Measurements from ENCODE around the gene CLSTN2. TPM values are rescaled to one million over a fixed set of nuclear protein-coding genes. Genes with fewer than 3 reads are reported as not detected.

The CLSTN2 gene
- polyA plus RNA-seq, 3 donors, result not detected

DNA sequence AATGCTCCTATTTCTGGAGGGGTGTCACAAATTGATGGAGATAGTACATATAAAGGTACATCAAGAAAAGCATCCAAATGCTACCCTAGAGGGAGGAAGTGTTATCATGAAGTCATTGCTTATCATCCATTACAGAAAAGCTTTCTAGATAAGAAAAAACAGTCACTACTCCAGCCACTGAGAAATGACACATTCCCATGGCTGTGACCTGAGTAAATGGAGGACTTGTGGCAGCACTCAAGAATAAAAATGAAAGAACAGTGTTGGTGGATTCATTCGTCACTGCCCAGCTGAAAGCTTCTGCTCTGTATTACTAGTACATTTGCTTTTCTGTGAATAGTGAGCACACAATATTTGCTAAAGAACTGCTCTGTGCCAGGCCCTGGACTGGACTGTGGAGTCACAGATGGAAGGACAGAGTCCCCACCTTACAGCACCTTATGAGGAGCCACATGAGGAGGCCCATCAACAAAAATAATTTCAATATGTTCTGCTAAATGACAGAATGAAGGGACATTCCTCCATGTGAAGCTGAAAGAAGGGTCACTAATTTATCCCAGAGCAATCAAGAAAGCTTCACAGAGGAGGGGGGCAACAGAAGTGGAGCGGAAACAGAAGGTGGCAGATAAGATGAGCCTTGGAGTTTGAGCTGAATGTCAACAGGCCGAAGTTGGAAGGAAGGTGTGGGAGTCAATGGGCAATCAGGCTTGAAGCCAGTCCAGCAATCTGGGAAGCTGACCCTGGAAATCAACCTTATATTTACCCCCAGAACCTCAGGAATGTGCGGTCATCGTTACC lies 399.3 kb downstream of the CLSTN2 start:
- no peak overlapping the region for H3K27ac ChIP-seq (ENCODE audit: low read depth in 1 of 2, low read length in 2 of 2)
- H3K36me3 ChIP-seq (replicated peaks in 1 of 2; ENCODE audit: control insufficient read depth in 1 of 2, insufficient read depth in 2 of 2, low read length in 2 of 2), result no peaks in the 10 kb centered on the region
- H3K9ac ChIP-seq (ENCODE audit: insufficient read depth, low read length, poor library complexity, severe bottlenecking), result no peak overlapping the region
- intact Hi-C loops (cut with micrococcal nuclease), result no loop called here
- no CpG with 5 or more reads among the region's 5 CpGs for WGBS (ENCODE audit: insufficient coverage)
- H3K27me3 ChIP-seq (ENCODE audit: control insufficient read depth in 2 of 2, insufficient read depth in 2 of 2, low read length in 2 of 2), result no peaks in the 10 kb centered on the region
- no peaks in the 10 kb centered on the region for H4K20me1 ChIP-seq (ENCODE audit: insufficient read depth, low read length)
- Mint-ChIP-seq H3K36me3 (no peaks in the 10 kb centered on the region), H3K9me3 (peaks cover 0 to 4% (median 0%) of the 10 kb centered on the region in 7 donors), H3K4me1 (no peaks in the 10 kb centered on the region), H3K4me3 (no peak overlapping the region), H3K27ac (no peak overlapping the region), H3K27me3 (ENCODE audit: low read depth in 3 of 3) (no peaks in the 10 kb centered on the region)
- no peaks in the 10 kb centered on the region for H3K79me2 ChIP-seq (ENCODE audit: insufficient read depth, low read length)
- H3K9me3 ChIP-seq (replicated peaks in 1 of 2; ENCODE audit: control insufficient read depth in 1 of 2, insufficient read depth in 1 of 2, low read length in 2 of 2), result no peaks in the 10 kb centered on the region
- no peak overlapping the region for H3K4me3 ChIP-seq (replicated peaks in 1 of 3; ENCODE audit: low read depth in 2 of 3, low read length in 3 of 3)
- H2AFZ ChIP-seq (ENCODE audit: insufficient read depth, low read depth, low read length, poor library complexity, severe bottlenecking), result no peak overlapping the region
- H3K4me2 ChIP-seq (replicated peaks; ENCODE audit: extremely low read depth, low read length, poor library complexity, severe bottlenecking), result no peak overlapping the region
- DNase-seq, result no peak
- TF ChIP-seq, protein P1, sequence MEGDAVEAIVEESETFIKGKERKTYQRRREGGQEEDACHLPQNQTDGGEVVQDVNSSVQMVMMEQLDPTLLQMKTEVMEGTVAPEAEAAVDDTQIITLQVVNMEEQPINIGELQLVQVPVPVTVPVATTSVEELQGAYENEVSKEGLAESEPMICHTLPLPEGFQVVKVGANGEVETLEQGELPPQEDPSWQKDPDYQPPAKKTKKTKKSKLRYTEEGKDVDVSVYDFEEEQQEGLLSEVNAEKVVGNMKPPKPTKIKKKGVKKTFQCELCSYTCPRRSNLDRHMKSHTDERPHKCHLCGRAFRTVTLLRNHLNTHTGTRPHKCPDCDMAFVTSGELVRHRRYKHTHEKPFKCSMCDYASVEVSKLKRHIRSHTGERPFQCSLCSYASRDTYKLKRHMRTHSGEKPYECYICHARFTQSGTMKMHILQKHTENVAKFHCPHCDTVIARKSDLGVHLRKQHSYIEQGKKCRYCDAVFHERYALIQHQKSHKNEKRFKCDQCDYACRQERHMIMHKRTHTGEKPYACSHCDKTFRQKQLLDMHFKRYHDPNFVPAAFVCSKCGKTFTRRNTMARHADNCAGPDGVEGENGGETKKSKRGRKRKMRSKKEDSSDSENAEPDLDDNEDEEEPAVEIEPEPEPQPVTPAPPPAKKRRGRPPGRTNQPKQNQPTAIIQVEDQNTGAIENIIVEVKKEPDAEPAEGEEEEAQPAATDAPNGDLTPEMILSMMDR (IDR thresholded peaks at IDR 0.05), result no peak
- H3K4me1 ChIP-seq (ENCODE audit: control insufficient read depth in 1 of 2, insufficient read depth in 2 of 2, low read length in 2 of 2), result no peaks in the 10 kb centered on the region

- Mint-ChIP-seq H3K4me1 (no peaks in the 10 kb centered on the region), H3K4me3 (no peak overlapping the region), H3K9me3 (peaks cover 0 to 7% (median 3%) of the 10 kb centered on the region in 7 donors), H3K36me3 (no peaks in the 10 kb centered on the region), H3K27me3 (ENCODE audit: low read depth in 3 of 3) (no peaks in the 10 kb centered on the region), H3K27ac (no peak overlapping the region)
- H3K4me1 ChIP-seq (ENCODE audit: control insufficient read depth in 1 of 2, insufficient read depth in 2 of 2, low read length in 2 of 2), result no peaks in the 10 kb centered on the region
- TF ChIP-seq, protein P1 (IDR thresholded peaks at IDR 0.05), result no peak
- H3K36me3 ChIP-seq (replicated peaks in 1 of 2; ENCODE audit: control insufficient read depth in 1 of 2, insufficient read depth in 2 of 2, low read length in 2 of 2), result no peaks in the 10 kb centered on the region
- H3K4me3 ChIP-seq (replicated peaks in 1 of 3; ENCODE audit: low read depth in 2 of 3, low read length in 3 of 3), result no peak overlapping the region
- H3K27me3 ChIP-seq (ENCODE audit: control insufficient read depth in 2 of 2, insufficient read depth in 2 of 2, low read length in 2 of 2), result no peaks in the 10 kb centered on the region
- H3K9ac ChIP-seq (ENCODE audit: insufficient read depth, low read length, poor library complexity, severe bottlenecking), result no peak overlapping the region
- H3K9me3 ChIP-seq (replicated peaks in 1 of 2; ENCODE audit: control insufficient read depth in 1 of 2, insufficient read depth in 1 of 2, low read length in 2 of 2), result no peaks in the 10 kb centered on the region
- no peaks in the 10 kb centered on the region for H4K20me1 ChIP-seq (ENCODE audit: insufficient read depth, low read length)
- DNase-seq, result no peak
- WGBS (ENCODE audit: insufficient coverage), result no CpG with 5 or more reads among the region's 3 CpGs
- H3K27ac ChIP-seq (ENCODE audit: low read depth in 1 of 2, low read length in 2 of 2), result no peak overlapping the region
- no peaks in the 10 kb centered on the region for H3K79me2 ChIP-seq (ENCODE audit: insufficient read depth, low read length)
- H2AFZ ChIP-seq (ENCODE audit: insufficient read depth, low read depth, low read length, poor library complexity, severe bottlenecking), result no peak overlapping the region
- intact Hi-C loops (cut with micrococcal nuclease), result no loop called here
- no peak overlapping the region for H3K4me2 ChIP-seq (replicated peaks; ENCODE audit: extremely low read depth, low read length, poor library complexity, severe bottlenecking)
Measured at GRCh38 chr3:140336465-140336864, 401.5 kb downstream of the CLSTN2 start.
